ENCODE measurements around the gene CLEC7A. TPM values are rescaled to one million over a fixed set of nuclear protein-coding genes. Genes with fewer than 3 reads are reported as not detected.

The CLEC7A gene
- not detected for total RNA-seq (2021; fragmentation: NEBNext Ultra II Directional; extraction: Animal tissue kit (Norgen Biotek cat#: 25700))
- long read RNA-seq: 0 reads

DNA sequence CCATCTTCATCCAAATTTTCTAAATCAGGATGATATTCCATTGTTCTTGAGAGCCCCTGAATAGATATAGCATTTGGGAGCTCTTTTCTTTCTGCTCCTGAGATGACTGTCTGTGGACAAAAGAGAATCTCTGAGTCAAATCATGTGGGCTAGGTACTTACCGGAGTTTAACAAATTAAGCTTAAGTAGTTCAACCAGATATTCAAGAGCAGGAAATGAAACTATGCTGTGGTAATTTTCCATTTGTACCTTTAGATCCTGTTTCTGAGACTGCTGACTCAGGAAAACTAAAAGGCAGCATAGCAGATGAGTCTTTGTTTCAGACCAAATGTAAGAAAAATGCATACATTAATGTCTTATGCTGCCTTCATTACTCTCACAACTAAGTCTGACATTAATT, at the start of gene CLEC7A:
CLEC7A (minus strand) TSS at position 158 of the 400 bp plus-strand sequence; CDS start at position 41, 117 bp downstream.
- no peak for DNase-seq
- TF ChIP-seq, protein P1, sequence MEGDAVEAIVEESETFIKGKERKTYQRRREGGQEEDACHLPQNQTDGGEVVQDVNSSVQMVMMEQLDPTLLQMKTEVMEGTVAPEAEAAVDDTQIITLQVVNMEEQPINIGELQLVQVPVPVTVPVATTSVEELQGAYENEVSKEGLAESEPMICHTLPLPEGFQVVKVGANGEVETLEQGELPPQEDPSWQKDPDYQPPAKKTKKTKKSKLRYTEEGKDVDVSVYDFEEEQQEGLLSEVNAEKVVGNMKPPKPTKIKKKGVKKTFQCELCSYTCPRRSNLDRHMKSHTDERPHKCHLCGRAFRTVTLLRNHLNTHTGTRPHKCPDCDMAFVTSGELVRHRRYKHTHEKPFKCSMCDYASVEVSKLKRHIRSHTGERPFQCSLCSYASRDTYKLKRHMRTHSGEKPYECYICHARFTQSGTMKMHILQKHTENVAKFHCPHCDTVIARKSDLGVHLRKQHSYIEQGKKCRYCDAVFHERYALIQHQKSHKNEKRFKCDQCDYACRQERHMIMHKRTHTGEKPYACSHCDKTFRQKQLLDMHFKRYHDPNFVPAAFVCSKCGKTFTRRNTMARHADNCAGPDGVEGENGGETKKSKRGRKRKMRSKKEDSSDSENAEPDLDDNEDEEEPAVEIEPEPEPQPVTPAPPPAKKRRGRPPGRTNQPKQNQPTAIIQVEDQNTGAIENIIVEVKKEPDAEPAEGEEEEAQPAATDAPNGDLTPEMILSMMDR (IDR thresholded peaks at IDR 0.05): no peak
- peaks cover 20% of the 10 kb centered on the region for H3K4me1 Mint-ChIP-seq (ENCODE audit: low read depth)
- no peak within 1 kb of the TSS for H3K27ac Mint-ChIP-seq
- H3K4me3 Mint-ChIP-seq: no peak within 1 kb of the TSS
- peaks cover 1% of the 10 kb centered on the region; the same call in 1 of the 2 replicates for H3K27me3 Mint-ChIP-seq (ENCODE audit: insufficient read depth)
- H3K9me3 Mint-ChIP-seq: no peaks in the 10 kb centered on the region
- no peaks in the 10 kb centered on the region for H3K36me3 Mint-ChIP-seq (ENCODE audit: low read depth)

DNA sequence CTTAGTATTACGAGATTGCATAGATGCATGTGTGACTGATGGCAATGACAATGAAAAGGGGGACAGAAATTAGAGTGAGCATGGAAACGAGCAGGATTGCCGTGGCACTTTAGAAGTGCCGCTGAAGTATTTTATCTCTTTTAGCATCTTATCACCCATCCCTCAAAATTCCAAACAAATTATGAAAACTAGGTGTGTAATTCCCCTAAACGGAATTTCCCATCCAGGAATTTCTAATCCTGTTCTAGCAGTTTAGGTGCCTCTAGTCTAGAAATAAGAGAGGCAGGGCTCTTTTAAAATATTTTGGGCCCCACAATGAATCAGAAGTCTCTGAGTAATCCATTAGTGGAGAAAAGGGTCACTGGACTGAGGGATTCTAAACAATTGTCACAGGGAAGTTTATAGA, 49.8 kb upstream of the CLEC7A start:
- no peaks in the 10 kb centered on the region for H3K36me3 Mint-ChIP-seq (ENCODE audit: low read depth)
- peaks cover 2% of the 10 kb centered on the region; the same call in 1 of the 2 replicates for H3K27me3 Mint-ChIP-seq (ENCODE audit: insufficient read depth)
- peak; percentile 62 for DNase-seq
- peak overlapping the region; percentile 69 for H3K4me3 Mint-ChIP-seq
- H3K9me3 Mint-ChIP-seq: no peaks in the 10 kb centered on the region
- H3K27ac Mint-ChIP-seq: peak overlapping the region; percentile 72
- peaks cover 72% of the 10 kb centered on the region for H3K4me1 Mint-ChIP-seq (ENCODE audit: low read depth)
- TF ChIP-seq, protein P1 (IDR thresholded peaks at IDR 0.05): no peak

DNA sequence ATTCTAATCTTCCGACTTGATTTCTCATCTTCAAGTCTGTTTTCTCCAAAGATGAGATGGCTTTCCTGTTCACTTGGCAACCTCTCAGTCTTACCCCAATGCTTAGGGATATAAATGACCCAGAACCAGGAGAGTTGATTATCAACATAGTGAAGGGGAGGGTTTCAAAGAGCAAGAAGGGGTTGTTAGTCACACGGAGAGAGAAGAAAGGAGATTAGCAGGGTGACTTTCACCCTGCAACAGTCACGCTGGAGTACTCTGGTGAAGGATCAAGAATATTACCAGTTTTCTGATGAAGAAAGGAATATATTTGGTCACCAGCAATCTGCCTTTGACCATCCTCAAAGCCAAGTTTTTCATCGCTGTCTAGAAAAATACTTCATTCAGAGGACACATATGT, 48.8 kb upstream of the CLEC7A start, which contains the start of gene TMEM52B:
TMEM52B (plus strand) TSS at position 212 of the 400 bp plus-strand sequence. CDS start 543 bp downstream, outside the sequence.
- H3K27ac Mint-ChIP-seq: peak within 1 kb of the TSS; percentile 72
- no peaks in the 10 kb centered on the region for H3K36me3 Mint-ChIP-seq (ENCODE audit: low read depth)
- TF ChIP-seq, protein P1 (IDR thresholded peaks at IDR 0.05): no peak
- no peak for DNase-seq
- H3K9me3 Mint-ChIP-seq: no peaks in the 10 kb centered on the region
- peaks cover 2% of the 10 kb centered on the region; the same call in 1 of the 2 replicates for H3K27me3 Mint-ChIP-seq (ENCODE audit: insufficient read depth)
- peaks cover 65% of the 10 kb centered on the region for H3K4me1 Mint-ChIP-seq (ENCODE audit: low read depth)
- peak within 1 kb of the TSS; percentile 69 for H3K4me3 Mint-ChIP-seq

DNA sequence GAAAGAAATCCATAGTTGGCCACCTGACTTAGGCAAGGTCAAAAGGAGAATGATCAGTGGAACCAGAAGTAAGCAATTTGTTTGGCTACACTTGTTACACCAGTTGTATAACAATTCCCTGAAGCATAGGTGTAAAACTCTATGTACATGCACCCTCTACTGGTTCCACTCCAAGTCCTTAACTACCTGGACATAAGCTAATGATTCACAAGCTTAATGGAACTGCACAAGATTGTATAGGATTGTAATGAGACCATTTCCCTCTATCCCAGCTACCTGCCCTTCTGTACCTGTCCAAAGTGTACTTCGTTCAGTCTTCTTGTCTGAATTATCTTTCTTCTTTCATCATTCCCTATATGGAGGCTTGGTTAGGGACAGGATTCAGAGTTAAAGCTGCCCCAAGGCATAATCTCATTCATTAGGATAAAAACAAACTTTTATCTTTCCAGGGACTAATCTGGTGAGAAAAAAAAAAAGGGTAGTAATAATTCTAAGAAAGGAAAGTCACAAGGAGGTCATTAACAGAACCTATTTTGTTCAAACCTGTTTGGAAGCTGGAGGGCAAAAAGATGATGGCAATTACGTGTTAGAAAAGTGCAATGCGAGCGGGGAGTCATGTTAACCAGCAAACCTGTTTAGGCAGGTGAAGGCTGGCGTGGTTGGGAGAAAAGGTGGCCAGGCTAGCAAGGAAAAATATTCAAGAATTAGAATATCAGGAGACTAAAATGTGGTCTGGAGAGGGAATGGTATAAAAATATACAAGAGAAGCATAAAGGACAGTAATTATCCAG, 46.0 kb upstream of the CLEC7A start:
- DNase-seq: no peak
- Mint-ChIP-seq H3K4me3 (no peak overlapping the region), H3K4me1 (ENCODE audit: low read depth) (peaks cover 59% of the 10 kb centered on the region), H3K9me3 (no peaks in the 10 kb centered on the region), H3K27ac (no peak overlapping the region), H3K27me3 (ENCODE audit: insufficient read depth) (peaks cover 2% of the 10 kb centered on the region; the same call in 1 of the 2 replicates), H3K36me3 (ENCODE audit: low read depth) (0 out of 2 replicates have a peak, but pooled peaks cover under 1% of the 10 kb centered on the region)
- TF ChIP-seq, protein P1 (IDR thresholded peaks at IDR 0.05): no peak

DNA sequence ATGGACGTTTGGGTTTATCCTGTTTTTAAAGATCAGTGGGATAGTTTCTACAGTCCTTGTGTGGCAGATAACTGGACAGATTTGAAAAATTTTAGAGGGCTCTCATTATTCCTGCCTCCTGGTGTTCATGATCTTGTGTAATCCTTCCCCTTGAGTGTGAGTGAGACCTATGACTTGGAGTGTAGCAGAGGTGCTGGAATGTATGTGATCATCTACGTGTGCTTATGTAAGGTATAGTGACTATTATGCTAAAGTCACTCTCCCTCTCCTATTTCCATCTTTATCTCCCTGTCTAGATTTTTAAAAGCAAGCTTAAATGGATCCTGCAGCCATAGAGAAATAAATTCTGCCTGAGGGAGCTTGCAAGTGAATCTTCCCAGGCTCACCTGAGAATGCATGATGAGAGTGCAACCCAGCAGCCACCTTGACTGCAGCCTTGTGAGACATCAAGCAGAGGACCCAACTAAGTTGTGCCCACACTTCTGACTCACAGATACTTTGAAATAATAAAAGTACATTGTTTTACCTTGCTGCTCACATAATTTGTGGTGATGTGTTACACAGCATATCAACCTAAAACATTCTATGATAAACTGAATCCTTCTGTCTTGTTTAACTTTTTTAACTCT, 45.1 kb upstream of the CLEC7A start:
- Mint-ChIP-seq H3K27me3 (ENCODE audit: insufficient read depth) (peaks cover 2% of the 10 kb centered on the region; the same call in 1 of the 2 replicates), H3K4me3 (no peak overlapping the region), H3K36me3 (ENCODE audit: low read depth) (peaks cover 4% of the 10 kb centered on the region; the same call in 1 of the 2 replicates), H3K27ac (peak overlapping the region; percentile 25; the same call in 1 of the 2 replicates), H3K4me1 (ENCODE audit: low read depth) (peaks cover 59% of the 10 kb centered on the region), H3K9me3 (no peaks in the 10 kb centered on the region)
- no peak for DNase-seq
- TF ChIP-seq, protein P1 (IDR thresholded peaks at IDR 0.05): no peak

Measured in HFFc6 (cell line).